Hematopoietic multipotent progenitor cell treated with erythropoietin and hydrocortisone succinate and interleukin-3 and kit ligand, for 8 days (in vitro differentiated cells): ENCODE data around the gene PTTG1IP.

ENCODE experiments used
- DNase-seq: peaks from one replicate; pipeline ENCODE4 v3.0.0-alpha.2; 2015

Gene PTTG1IP

DNA sequence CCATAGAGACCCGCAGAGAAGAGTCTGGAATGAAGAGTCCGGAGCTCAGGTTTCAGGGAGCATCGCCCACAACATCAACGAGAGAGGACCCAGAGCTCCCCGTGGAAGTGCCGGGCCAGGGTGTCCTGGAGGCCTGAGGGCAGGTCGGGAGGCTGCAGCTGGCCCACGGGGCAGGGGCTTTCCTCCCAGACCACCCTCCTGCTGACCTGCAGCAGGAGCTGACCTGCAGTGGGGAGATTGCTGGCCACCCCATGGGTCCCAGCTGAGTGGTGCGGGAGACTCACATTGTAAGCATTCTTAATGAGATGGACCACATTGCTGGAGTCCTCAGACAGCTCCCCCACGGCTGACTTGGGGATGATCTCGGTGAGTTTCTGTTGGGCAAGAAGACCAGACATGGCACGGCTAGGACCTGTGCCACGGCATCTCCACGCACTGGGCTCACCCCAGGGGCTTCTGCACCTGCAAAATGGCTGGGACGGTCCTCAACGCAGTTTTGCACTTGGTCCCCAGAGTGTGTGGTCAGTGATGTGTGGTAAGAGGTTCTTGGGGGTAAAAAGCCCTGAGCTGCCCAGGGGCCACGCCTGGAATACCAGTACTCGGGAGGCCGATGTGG lies 21.3 kb upstream of the PTTG1IP start:
- no peak for DNase-seq

DNA sequence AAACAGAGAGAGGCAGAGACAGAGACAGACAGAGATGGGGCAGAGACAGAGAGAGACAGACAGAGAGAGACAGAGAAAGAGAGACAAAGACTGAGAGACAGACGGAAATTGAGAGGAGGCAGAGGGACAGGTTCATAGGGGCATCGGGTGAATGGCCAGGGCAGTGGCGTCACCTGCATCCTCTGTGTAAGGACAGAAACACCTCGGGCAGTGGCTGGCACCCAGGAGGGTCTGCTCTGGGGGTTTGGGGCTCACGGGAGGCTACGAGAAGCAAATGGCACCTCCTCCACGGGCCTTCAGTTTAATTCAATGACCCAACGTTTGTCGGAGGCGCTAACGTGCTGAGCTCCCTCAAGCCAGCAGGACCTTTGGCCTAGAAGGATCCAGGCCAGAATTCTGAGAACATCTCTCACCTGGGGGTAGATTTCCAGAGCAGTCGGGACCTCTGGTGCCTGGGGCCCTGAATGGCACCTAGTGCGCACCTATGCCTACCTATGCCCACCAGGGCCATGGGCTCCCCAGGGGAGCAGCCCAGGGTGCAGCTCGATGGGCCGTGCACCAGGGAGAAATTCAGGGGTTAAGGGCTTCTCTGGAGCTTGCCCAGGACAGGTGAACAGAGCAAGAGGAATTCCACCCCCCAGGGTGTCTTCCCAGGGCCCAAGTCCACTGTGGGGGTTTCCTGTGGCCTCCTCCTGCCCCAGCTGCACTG lies 20.6 kb upstream of the PTTG1IP start:
- no peak for DNase-seq

DNA sequence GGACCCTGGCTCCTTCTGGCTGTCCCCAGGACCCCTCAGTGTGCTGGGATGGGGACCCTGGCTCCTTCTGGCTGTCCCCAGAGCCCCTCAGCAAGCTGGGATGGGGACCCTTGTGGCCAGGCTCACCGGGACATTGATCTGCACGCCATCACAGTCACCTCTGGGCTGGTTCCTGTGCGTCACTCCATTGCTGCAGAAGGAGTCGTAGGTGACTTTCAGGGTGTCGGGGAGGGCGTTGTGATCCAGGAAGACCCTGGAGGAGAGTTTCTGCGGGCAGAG lies 19.7 kb upstream of the PTTG1IP start:
- no peak for DNase-seq

DNA sequence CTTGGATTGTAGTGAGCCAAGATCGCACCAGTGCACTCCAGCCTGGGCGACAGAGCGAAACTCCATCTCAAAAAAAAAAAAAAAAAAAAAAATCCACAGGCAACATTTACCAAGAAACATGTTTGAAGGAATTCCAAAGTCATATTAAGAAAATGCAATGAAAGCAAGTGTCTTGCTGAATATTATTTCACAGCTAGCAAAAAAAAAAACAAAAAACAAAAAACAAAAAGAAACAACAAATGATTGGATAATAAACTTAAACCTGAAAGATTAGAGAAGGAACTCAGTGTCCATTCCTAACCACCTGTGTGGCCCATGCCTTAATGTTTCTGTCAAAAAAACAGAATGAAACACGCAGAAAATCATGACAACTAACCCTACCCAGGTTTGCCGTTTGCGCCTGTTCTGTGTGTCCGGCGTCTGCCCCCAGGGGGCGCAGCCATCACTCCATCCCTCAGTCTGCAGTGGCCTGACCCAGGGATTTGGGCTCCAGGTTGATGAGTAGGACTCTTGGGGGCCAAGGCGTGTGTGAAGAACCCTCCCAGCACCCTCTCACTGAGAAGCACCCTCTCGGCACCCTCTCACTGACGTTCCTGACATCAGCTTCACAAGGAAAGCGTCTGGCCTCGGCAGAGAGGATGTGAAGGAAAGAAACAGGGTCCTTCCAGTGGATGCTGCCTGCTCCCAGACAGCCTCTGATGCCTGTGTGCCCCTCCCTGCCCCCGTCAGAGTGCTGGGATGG lies 19.2 kb upstream of the PTTG1IP start:
- DNase-seq = peak; percentile 60

DNA sequence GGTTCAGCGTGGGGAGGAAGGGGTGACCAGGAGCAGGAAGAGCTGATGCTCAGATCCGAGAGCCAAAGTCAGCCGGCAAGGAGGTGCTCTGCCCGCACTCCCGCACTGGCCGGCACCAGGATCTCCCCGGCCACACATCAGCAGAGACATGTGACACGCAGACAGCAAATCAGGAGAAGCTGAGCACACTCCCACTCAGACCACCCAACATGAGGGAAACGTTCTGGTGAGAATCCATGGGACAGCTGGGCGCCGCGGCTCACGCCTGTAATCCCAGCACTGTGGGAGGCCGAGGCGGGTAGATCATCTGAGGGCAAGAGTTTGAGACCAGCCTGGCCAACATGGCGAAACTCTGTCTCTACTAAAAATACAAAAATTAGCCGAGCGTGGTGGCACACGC lies 18.6 kb upstream of the PTTG1IP start:
- DNase-seq = no peak

DNA sequence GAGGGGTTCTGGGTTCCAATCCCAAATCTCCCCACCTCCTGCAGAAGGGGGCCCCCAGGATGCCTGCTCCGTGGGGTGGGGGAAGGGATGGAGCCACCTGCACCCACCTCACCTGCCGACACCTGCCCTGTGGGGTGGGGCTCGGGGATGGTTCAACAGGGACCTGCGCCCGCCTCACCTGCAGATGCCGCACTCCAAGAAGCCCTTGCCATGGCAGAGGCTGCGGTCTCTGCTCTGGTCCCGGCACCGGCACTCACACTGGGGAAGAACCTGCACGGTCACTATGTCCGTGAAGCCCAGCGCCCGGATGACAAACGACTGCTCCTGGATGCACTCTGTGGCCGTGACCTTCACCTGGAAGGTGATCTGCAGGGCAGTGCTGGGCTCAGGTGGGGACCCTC lies 18.1 kb upstream of the PTTG1IP start:
- no peak for DNase-seq

DNA sequence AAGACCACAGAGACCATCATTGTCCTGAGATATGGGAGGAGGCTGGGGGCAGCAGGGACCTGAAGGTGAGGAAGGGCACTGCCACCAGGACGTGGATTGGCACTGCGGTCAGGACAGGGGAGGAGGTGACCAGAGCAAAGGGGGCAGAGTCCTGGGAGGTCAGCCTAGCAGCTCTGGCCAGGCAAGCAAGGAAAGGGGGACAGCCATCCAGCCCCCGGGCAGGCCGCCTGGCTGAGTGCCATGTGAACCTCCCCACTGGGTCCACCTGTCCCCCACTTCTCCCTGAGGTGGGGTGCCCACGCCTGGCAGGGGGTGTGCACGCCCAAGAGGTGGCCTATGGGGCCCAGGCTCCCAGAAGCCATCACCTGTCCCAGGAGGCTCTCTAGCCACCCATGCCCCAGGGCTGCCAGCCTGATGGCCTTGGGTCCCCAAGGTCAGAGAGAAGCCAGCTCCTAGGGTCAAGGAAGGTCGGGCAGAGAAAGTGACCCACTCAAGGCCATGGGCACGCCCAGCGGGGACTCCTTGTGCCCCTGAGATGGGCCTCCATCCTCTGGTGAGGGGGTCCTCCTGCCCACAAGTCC lies 17.6 kb upstream of the PTTG1IP start:
- no peak for DNase-seq

DNA sequence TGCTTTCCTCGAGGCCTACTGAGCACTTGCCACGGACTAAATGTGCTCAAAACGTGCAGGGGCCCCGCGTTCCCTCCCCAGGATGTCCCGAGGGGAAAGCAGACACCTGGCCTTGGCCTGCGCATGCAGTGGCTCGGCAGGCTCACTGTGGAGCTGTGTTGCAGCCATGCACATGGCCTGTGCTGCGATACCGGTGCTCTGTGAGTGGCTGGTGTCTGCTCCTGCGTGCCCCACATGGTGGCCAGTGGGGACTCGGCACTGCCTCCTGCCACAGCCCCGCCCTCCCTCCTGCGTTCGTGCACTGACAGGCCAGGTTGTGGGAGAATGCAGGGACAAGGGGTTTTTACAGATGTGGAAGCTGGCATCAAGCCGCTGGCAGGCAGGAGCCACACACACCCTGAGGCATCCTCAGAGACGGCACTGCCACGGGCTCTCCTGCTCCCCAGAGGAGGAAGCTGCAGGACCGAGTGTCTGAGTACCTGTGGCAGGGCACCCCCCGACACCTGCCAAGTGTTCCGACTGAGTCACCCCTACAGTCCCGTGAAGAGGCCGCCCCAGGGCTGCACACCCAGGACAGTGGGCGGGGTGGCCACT lies 16.9 kb upstream of the PTTG1IP start:
- no peak for DNase-seq

DNA sequence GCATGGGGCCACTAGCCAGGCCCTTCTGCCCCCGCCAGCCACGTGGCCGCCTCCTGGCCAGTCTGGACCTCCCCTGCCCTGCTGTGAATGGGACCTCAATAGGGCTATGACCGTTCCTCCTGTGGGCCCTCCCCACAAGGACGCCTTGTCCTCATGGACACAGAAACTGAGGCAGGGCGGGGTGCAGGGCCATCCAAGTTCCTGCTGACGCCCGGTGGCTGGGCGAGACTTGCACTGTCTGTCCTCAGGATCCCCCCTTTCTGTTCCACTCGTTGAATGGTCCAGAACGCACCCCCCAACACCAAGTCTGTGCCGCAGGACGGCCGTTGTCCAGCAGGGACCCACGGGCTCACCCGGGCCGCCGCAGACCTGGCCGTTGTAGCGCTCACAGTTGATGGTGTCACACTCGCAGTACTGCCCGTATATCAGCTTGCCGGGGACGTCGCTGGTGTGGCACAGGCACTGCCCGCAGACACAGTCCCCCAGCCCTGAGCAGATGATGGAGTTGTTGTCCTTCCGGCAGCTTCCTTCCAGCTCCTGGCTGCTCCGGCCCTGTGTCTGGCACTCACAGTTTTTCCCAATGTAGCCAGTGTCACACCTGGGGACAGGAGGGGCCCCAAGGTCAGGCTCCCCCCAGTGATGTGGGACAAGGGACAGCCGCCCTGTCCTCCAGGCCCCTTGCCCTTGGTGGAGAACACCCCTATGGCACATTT lies 16.3 kb upstream of the PTTG1IP start:
- DNase-seq = no peak

DNA sequence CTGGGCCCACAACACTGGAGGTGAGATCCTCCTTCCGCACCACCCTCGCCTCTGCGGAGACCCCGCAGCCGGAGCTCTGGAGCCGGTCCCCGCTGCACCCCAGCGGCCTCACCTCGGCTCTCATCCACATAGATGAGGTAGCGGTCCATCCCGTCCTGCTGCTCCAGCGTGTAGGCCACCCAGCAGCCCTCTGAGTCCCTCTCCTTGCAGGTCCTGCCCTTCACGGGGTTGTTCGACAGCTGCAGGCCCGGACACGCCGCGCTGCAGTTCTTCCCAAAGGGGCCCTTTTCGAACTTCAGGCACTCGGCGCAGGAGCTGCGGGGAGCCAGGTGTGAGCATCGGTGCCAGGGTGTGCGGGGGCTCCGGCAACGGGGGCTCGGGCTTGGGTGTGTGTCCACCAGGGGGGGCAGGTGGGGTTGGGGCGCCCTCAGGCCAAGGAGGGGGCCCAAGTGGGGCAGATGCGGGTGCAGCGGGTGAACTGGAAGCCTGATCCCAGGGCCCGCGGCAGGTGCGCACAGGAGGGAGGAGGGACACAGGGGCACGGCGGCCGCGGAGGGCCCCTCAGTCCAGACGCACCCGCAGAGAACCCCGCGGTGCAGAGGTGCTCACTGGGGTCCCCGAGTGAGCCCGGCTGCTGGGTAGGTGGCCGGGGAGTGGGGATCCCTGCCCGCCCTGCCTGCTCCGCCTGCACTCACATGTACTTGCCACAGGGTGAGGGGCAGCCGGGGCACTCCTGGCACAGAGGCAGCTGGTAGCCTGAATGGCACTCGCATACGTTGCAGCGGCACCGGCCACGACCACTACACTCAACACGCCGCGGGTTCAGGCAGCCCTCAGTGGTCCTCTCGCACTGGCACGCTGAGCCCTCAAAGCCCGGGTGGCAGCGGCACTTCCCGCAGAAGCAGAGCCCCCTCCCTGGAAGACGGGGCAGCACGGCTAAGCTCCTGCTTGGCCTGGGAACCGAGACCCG lies 15.4 kb upstream of the PTTG1IP start:
- DNase-seq = no peak

DNA sequence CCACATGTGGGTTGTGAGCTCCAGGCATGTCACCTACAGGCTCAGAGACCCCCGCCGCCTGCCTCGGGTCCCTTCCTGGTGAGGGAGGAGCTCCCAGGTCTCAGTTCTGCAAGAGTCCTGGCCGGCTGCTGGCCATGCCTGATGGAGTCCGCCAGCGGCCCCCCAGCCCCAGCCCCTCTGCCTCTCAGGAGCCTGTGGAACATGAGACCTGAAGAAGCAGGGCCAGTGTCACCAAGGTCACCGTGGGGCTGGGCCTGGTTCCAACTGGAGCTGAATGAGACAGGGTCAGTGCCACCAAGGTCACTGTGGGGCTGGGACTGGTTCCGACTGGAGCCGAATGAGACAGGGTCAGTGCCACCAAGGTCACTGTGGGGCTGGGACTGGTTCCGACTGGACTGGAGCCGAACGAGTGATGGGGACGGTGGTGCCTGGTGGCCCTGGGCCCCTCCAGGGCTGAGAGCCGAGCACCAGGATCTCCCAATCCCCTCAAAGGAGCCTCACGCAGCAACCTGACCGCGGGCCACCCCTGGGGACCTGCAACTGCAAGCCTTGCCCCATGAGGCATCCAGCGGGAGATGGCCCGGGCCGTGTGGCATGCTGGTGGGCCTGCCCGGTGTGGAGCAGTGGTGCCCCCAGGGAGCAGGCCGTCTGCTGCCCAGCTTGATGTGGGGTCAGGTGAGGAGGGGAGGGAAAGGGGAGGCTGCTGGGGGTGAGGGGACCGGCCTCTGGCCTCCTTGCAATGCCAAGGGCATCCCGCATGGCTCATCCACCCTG lies 14.5 kb upstream of the PTTG1IP start:
- DNase-seq = no peak

DNA sequence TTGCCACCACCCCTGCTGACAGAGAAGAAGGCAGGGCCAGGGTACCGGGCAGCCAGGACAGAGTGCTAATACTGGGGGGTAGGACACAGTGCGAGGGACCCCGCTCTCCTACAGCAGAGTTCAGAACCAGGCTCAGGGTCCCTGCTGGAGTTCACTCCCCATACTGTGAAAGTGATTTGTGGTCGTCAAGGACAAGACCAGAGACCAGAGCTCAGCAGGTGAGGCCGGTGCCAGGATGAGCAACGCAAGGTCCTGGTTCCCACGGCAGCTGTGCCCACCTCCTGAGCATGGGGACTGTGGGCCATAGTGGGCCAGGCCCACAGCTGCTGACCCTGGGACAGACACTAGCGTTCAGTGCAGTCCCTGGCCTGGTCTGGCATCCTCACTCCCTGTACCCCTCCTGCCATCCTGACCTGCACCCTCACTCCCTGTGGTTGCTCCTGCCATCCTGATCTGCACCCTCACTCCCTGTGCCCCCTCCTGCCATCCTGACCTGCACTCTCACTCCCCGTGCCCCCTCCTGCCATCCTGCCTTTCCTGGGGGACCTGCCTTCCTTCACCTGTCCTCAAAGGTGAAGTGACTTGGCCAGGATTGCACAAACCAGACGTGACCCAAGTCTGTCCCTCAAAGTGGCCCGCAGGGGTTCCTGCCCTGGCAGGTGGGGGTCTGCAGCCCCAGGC lies 13.8 kb upstream of the PTTG1IP start:
- DNase-seq = no peak

DNA sequence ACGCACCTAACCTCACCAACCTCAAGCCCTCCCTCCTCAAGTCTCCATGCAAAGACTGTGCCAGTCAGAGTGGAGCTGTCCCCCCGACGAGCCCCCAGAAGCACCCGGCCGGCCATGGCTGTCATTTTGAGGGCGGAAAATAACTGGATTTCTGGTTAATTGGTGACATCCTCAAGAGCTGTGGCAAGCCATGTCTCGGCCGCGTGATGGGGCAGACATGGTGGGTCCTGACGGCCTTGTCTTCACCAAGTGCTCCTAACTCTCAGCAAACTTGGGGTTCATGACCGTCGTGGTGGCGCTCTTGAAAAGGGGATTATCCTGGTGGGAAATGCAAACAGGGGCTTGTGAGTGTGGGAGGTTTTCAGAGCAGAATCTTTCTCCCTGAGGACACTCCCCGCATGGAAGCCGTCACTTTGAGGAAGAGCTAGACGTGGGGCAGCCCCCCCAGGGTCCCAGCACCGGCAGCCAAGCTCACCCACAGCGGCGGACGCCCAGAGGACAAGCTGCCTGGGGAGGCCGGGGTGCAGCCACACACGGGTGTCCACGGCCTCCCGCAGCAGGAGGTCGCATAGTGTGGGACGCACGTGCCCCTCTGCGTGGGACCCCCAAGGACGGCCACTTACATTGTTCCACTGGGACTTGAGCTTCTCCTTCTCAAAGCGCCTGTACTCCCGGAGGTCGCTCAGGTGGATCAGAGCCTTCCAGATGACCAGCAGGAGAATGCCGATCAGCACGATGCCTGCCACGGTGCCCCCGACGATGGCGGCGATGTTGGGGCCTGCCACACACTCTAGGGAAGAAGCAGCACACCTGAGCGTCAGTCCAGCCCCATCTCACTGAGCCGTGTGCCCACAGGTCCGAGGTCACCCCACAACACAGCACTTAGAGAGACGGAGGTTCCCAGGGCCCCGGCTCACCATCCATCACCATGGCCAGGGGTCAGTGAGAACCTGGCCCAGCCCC lies 12.9 kb upstream of the PTTG1IP start:
- no peak for DNase-seq

DNA sequence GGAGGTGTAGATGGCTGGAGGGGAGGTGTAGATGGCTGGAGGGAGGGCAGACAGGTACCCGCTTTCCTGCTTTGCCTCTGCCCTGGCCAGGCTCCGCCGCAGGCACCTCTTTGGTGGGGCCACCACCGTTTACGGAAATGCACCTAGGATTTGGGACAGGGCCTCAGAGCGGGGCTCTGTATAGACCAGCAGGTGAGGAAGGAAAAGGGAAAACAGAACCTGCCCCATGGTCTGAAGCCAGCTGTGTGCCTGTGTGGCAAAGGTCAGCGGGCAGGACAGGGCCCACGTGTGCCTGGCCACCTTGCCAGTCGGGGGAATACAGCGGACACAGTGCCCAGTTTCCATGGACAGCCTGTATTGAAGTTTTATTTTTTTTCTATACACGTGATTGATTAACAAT lies 12.1 kb upstream of the PTTG1IP start:
- no peak for DNase-seq

DNA sequence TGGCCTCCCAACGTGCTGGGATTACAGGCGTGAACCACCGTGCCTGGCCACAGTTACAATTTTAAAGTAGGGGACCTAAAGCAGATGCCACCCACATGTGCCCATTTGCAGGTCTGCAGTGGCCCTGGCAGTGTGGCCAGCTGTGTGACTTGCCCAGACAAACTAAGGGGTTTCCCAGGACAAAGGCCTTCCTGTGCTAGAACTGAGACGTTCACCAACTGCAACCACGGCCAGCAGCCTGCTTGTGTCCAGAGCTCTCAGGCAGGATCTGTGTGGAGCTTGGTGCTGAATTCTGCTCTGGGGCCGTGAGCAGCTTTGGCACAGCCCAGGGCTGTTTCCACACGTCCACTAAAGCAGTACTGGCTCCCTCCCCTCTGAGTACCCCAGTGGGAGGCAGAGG lies 10.6 kb upstream of the PTTG1IP start:
- no peak for DNase-seq

DNA sequence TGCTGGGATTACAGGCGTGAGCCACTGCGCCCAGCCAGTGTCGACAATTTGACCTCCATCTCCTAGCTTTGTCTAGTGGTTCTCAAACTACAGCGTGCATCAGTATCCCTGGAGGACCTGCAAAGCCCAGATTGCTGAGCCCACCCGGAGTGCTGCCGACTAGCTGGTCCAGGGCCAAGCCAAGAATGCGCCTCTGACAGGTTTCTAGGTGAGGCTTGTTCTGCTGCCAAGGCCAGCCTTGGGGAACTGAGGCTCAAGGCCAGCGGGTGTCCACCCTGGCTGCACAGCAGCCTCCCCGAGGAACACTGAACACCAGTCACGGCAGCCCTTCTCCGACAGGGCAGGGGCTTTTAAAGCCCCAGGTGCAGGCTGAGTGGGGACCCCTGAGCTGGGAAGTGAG lies 9.8 kb upstream of the PTTG1IP start:
- DNase-seq = no peak

DNA sequence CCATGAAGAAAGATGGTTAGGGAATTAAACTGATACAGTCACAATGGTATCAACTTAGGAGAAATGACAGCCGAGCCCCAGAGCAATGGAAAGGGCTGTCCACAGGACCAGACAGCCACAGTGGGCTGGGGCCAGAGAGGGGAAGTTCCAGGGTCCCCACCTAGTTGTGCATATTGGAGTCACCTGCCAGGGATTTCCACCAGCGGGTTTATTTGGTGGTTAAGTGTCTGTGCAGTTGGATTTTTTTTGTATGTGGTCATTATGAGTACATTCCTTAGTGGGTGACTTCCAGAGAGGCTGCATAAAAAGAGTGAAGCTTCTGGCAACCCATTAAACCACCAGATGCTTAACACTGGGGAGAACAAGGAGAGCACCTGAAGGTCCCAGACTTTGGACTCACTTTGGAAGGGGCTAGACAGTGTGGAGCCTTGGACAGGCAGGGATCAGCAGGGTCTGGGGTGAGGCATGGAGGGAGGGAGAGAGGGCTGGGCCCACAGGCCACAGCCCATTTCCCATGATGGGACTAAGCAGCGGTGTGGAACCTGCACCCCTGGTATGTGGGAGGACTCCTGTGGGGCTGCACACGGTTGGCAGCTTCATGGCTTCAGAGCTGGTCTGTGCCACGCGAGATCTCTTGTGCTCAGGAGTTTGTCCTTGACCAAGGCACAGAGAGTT lies 7.8 kb upstream of the PTTG1IP start:
- no peak for DNase-seq

DNA sequence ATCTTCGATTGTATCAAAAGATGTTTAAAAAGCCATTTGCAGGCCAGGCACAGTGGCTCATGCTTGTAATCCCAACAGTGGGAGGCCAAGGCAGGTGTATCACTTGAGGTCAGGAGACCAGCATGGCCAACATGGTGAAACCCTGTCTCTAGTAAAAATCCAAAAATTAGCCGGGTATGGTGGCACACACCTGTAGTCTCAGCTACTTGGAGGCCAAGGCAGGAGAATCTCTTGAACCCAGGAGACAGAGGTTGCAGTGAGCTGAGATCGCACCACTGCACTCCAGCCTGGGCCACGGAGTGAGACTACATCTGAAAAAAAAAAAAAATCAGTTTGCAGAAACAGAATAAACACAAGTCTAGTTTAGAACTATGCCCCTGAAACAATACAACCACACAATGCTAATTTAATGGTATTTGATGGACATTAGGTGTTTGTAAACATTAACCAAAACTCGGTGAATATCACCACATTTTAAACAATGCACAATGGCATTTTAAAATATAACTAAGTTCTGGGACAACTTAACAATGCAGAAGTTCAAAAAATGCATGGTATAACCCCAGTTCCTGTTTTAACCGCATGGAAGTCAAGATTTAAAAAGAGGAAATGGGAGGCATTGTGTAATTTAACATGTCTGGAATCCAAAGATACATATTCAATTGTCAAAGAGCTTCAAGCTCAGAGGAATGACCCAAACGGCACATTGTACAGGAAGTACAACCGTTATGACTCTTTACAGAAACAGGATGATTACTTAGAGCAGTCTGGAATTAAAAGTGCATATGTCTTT lies 7.1 kb upstream of the PTTG1IP start:
- DNase-seq = peak; percentile 51
